ENCODE data around the gene CTTNBP2NL. TPM values are rescaled to one million over a fixed set of nuclear protein-coding genes. Genes with fewer than 3 reads are reported as not detected.

CTTNBP2NL gene
- total and polyA plus RNA-seq, 2 experiments from 2014 or later: 18.5 to 31.0 TPM

DNA sequence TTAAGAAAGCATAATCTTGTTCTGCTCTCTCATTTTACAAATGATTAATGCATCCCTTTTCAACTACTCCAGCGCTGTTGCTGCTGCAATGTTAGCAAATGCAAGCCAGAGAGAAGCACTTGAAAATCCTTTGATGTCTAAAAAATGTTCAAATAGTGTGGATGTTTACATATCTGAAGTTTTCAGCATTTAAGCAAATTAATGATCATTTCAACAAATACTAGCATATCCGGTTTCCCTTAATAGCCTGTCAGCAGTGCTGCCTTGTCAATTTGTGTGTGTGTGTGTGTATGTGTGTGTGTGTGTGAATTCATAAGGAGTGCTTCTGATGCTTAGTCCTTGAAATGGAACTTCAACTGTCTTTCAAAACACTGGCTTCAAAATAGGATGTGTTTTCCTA, 64.6 kb downstream of the CTTNBP2NL start:
- TF ChIP-seq STAT1 (IDR thresholded peaks at IDR 0.05; ENCODE audit: unreplicated experiment) (no peak), CTCF (conservative IDR thresholded peaks at IDR 0.05; ENCODE audit: low read depth in 2 of 2) (no peak), ZNF114 (CRISPR knock-in tag; IDR thresholded peaks at IDR 0.05) (no peak), NANOG (IDR thresholded peaks at IDR 0.05; ENCODE audit: borderline replicate concordance) (no peak), EZH2phosphoT487 (IDR thresholded peaks at IDR 0.05; ENCODE audit: unreplicated experiment) (no peak), ZNF331 (CRISPR knock-in tag; IDR thresholded peaks at IDR 0.05; ENCODE audit: low read depth) (no peak), POLR2AphosphoS5 (IDR thresholded peaks at IDR 0.05; ENCODE audit: low read depth) (no peak), CREB1 (CRISPR knock-in tag; IDR thresholded peaks at IDR 0.05; ENCODE audit: low read depth) (no peak), JUNB (IDR thresholded peaks at IDR 0.05; ENCODE audit: unreplicated experiment) (no peak), EZH2 (IDR thresholded peaks at IDR 0.05; ENCODE audit: low read depth, unreplicated experiment) (no peak)
- TF ChIP-seq, protein P1, sequence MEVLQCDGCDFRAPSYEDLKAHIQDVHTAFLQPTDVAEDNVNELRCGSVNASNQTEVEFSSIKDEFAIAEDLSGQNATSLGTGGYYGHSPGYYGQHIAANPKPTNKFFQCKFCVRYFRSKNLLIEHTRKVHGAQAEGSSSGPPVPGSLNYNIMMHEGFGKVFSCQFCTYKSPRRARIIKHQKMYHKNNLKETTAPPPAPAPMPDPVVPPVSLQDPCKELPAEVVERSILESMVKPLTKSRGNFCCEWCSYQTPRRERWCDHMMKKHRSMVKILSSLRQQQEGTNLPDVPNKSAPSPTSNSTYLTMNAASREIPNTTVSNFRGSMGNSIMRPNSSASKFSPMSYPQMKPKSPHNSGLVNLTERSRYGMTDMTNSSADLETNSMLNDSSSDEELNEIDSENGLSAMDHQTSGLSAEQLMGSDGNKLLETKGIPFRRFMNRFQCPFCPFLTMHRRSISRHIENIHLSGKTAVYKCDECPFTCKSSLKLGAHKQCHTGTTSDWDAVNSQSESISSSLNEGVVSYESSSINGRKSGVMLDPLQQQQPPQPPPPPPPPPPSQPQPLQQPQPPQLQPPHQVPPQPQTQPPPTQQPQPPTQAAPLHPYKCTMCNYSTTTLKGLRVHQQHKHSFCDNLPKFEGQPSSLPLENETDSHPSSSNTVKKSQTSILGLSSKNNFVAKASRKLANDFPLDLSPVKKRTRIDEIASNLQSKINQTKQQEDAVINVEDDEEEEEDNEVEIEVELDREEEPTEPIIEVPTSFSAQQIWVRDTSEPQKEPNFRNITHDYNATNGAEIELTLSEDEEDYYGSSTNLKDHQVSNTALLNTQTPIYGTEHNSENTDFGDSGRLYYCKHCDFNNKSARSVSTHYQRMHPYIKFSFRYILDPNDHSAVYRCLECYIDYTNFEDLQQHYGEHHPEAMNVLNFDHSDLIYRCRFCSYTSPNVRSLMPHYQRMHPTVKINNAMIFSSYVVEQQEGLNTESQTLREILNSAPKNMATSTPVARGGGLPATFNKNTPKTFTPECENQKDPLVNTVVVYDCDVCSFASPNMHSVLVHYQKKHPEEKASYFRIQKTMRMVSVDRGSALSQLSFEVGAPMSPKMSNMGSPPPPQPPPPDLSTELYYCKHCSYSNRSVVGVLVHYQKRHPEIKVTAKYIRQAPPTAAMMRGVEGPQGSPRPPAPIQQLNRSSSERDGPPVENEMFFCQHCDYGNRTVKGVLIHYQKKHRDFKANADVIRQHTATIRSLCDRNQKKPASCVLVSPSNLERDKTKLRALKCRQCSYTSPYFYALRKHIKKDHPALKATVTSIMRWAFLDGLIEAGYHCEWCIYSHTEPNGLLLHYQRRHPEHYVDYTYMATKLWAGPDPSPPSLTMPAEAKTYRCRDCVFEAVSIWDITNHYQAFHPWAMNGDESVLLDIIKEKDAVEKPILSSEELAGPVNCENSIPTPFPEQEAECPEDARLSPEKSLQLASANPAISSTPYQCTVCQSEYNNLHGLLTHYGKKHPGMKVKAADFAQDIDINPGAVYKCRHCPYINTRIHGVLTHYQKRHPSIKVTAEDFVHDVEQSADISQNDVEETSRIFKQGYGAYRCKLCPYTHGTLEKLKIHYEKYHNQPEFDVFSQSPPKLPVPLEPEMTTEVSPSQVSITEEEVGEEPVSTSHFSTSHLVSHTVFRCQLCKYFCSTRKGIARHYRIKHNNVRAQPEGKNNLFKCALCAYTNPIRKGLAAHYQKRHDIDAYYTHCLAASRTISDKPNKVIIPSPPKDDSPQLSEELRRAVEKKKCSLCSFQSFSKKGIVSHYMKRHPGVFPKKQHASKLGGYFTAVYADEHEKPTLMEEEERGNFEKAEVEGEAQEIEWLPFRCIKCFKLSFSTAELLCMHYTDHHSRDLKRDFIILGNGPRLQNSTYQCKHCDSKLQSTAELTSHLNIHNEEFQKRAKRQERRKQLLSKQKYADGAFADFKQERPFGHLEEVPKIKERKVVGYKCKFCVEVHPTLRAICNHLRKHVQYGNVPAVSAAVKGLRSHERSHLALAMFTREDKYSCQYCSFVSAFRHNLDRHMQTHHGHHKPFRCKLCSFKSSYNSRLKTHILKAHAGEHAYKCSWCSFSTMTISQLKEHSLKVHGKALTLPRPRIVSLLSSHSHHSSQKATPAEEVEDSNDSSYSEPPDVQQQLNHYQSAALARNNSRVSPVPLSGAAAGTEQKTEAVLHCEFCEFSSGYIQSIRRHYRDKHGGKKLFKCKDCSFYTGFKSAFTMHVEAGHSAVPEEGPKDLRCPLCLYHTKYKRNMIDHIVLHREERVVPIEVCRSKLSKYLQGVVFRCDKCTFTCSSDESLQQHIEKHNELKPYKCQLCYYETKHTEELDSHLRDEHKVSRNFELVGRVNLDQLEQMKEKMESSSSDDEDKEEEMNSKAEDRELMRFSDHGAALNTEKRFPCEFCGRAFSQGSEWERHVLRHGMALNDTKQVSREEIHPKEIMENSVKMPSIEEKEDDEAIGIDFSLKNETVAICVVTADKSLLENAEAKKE (CRISPR knock-in tag; IDR thresholded peaks at IDR 0.05): no peak
- TF ChIP-seq, protein P2, sequence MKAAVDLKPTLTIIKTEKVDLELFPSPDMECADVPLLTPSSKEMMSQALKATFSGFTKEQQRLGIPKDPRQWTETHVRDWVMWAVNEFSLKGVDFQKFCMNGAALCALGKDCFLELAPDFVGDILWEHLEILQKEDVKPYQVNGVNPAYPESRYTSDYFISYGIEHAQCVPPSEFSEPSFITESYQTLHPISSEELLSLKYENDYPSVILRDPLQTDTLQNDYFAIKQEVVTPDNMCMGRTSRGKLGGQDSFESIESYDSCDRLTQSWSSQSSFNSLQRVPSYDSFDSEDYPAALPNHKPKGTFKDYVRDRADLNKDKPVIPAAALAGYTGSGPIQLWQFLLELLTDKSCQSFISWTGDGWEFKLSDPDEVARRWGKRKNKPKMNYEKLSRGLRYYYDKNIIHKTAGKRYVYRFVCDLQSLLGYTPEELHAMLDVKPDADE (IDR thresholded peaks at IDR 0.05): no peak
- TF ChIP-seq, protein P3, sequence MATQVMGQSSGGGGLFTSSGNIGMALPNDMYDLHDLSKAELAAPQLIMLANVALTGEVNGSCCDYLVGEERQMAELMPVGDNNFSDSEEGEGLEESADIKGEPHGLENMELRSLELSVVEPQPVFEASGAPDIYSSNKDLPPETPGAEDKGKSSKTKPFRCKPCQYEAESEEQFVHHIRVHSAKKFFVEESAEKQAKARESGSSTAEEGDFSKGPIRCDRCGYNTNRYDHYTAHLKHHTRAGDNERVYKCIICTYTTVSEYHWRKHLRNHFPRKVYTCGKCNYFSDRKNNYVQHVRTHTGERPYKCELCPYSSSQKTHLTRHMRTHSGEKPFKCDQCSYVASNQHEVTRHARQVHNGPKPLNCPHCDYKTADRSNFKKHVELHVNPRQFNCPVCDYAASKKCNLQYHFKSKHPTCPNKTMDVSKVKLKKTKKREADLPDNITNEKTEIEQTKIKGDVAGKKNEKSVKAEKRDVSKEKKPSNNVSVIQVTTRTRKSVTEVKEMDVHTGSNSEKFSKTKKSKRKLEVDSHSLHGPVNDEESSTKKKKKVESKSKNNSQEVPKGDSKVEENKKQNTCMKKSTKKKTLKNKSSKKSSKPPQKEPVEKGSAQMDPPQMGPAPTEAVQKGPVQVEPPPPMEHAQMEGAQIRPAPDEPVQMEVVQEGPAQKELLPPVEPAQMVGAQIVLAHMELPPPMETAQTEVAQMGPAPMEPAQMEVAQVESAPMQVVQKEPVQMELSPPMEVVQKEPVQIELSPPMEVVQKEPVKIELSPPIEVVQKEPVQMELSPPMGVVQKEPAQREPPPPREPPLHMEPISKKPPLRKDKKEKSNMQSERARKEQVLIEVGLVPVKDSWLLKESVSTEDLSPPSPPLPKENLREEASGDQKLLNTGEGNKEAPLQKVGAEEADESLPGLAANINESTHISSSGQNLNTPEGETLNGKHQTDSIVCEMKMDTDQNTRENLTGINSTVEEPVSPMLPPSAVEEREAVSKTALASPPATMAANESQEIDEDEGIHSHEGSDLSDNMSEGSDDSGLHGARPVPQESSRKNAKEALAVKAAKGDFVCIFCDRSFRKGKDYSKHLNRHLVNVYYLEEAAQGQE (IDR thresholded peaks at IDR 0.05; ENCODE audit: unreplicated experiment): no peak
- H4K20me1 ChIP-seq (replicated peaks; ENCODE audit: insufficient read depth): peaks cover 3% of the 10 kb centered on the region
- no peaks in the 10 kb centered on the region for H3K79me2 ChIP-seq (replicated peaks; ENCODE audit: insufficient read depth)
- H3K27me3 Mint-ChIP-seq (ENCODE audit: insufficient read depth, low read depth, poor library complexity): peaks cover 9% of the 10 kb centered on the region
- no peaks in the 10 kb centered on the region for H3K9me2 ChIP-seq (ENCODE audit: insufficient read depth)
- H3K36me3 Mint-ChIP-seq (ENCODE audit: low read depth): peaks cover 16% of the 10 kb centered on the region
- ATAC-seq (no peak), DNase-seq (ENCODE audit: low spot score) (no peak)
- H3K9me3 Mint-ChIP-seq: no peaks in the 10 kb centered on the region
- H3K4me1 ChIP-seq (ENCODE audit: insufficient read depth): peaks cover 22% of the 10 kb centered on the region
- peak overlapping the region; percentile 56; the same call in 1 of the 2 replicates for H3K27ac ChIP-seq (ENCODE audit: low read depth)
- H3K4me3 ChIP-seq: no peak overlapping the region
- no peak overlapping the region for H3K4me2 ChIP-seq
- no peaks in the 10 kb centered on the region; the same call in 1 of the 2 replicates for H3F3A ChIP-seq (replicated peaks; ENCODE audit: low read depth)
- H3K36me3 ChIP-seq (ENCODE audit: insufficient read depth): peaks cover 4% of the 10 kb centered on the region; the same call in 1 of the 2 replicates
- H3K27me3 ChIP-seq (ENCODE audit: insufficient read depth): peaks cover 4% of the 10 kb centered on the region
- H3K27ac Mint-ChIP-seq: no peak overlapping the region
- H3K4me3 Mint-ChIP-seq: no peak overlapping the region
- H2AFZ ChIP-seq: no peak overlapping the region
- peaks cover 35% of the 10 kb centered on the region for H3K4me1 Mint-ChIP-seq
